ENCODE data around the gene CORO2B.

Gene CORO2B

GRCh38 chr15:68644083-68644904, 65.5 kb downstream of the CORO2B start:
- TF ChIP-seq ZC3H10 (CRISPR knock-in tag; IDR thresholded peaks at IDR 0.05) (no peak), ZNF70 (CRISPR knock-in tag; IDR thresholded peaks at IDR 0.05) (no peak), ISL1 (CRISPR knock-in tag; IDR thresholded peaks at IDR 0.05) (no peak), TOX (CRISPR knock-in tag; IDR thresholded peaks at IDR 0.05; ENCODE audit: borderline replicate concordance) (no peak), RARB (CRISPR knock-in tag; IDR thresholded peaks at IDR 0.05) (no peak), OSR1 (CRISPR knock-in tag; IDR thresholded peaks at IDR 0.05) (no peak), ESRRG (CRISPR knock-in tag; IDR thresholded peaks at IDR 0.05) (no peak), TCF4 (CRISPR knock-in tag; IDR thresholded peaks at IDR 0.05; ENCODE audit: borderline replicate concordance) (no peak), CREB5 (CRISPR knock-in tag; IDR thresholded peaks at IDR 0.05; ENCODE audit: low read depth) (no peak), GLIS3 (CRISPR knock-in tag; IDR thresholded peaks at IDR 0.05) (no peak), ZNF565 (CRISPR knock-in tag; conservative IDR thresholded peaks at IDR 0.05; ENCODE audit: low read depth) (no peak), SNAI2 (CRISPR knock-in tag; IDR thresholded peaks at IDR 0.05) (no peak), ZFP30 (CRISPR knock-in tag; IDR thresholded peaks at IDR 0.05) (no peak), ZFP3 (CRISPR knock-in tag; IDR thresholded peaks at IDR 0.05) (no peak), ZNF8 (CRISPR knock-in tag; IDR thresholded peaks at IDR 0.05) (no peak)
- TF ChIP-seq, protein P1, sequence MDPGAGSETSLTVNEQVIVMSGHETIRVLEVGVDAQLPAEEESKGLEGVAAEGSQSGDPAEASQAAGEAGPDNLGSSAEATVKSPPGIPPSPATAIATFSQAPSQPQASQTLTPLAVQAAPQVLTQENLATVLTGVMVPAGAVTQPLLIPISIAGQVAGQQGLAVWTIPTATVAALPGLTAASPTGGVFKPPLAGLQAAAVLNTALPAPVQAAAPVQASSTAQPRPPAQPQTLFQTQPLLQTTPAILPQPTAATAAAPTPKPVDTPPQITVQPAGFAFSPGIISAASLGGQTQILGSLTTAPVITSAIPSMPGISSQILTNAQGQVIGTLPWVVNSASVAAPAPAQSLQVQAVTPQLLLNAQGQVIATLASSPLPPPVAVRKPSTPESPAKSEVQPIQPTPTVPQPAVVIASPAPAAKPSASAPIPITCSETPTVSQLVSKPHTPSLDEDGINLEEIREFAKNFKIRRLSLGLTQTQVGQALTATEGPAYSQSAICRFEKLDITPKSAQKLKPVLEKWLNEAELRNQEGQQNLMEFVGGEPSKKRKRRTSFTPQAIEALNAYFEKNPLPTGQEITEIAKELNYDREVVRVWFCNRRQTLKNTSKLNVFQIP (CRISPR knock-in tag; IDR thresholded peaks at IDR 0.05; ENCODE audit: borderline replicate concordance, low read depth) = no peak
- TF ChIP-seq, protein P2, sequence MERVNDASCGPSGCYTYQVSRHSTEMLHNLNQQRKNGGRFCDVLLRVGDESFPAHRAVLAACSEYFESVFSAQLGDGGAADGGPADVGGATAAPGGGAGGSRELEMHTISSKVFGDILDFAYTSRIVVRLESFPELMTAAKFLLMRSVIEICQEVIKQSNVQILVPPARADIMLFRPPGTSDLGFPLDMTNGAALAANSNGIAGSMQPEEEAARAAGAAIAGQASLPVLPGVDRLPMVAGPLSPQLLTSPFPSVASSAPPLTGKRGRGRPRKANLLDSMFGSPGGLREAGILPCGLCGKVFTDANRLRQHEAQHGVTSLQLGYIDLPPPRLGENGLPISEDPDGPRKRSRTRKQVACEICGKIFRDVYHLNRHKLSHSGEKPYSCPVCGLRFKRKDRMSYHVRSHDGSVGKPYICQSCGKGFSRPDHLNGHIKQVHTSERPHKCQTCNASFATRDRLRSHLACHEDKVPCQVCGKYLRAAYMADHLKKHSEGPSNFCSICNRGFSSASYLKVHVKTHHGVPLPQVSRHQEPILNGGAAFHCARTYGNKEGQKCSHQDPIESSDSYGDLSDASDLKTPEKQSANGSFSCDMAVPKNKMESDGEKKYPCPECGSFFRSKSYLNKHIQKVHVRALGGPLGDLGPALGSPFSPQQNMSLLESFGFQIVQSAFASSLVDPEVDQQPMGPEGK (CRISPR knock-in tag; IDR thresholded peaks at IDR 0.05; ENCODE audit: borderline replicate concordance) = no peak
- no peak; the same call in 2 of the 3 replicates for ATAC-seq

DNA sequence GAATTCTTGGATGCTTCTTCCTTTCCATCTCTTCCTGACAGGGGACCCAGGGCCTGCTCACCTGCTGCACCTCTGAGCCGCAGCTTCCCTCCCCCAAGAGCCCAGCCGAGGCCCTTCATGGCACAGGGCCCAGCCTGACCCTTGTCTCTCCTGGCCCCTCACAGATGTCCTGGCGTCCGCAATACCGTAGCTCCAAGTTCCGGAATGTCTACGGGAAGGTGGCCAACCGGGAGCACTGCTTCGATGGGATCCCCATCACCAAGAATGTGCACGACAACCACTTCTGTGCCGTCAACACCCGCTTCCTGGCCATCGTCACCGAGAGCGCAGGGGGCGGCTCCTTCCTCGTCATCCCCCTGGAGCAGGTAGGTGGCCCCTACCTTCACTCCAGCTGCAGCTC, 66.2 kb downstream of the CORO2B start:
- TF ChIP-seq TSHZ2 (CRISPR knock-in tag; IDR thresholded peaks at IDR 0.05) (no peak), BACH2 (CRISPR knock-in tag; IDR thresholded peaks at IDR 0.05; ENCODE audit: borderline replicate concordance) (no peak), OSR1 (CRISPR knock-in tag; IDR thresholded peaks at IDR 0.05) (no peak), ZC3H10 (CRISPR knock-in tag; IDR thresholded peaks at IDR 0.05) (no peak)
- ATAC-seq = no peak

GRCh38 chr15:68646156-68646555, 67.4 kb downstream of the CORO2B start:
- TF ChIP-seq RARB (CRISPR knock-in tag; IDR thresholded peaks at IDR 0.05) (no peak), ARNTL (CRISPR knock-in tag; IDR thresholded peaks at IDR 0.05; ENCODE audit: borderline replicate concordance, low read depth) (no peak), ZC3H10 (CRISPR knock-in tag; IDR thresholded peaks at IDR 0.05) (no peak), ESRRG (CRISPR knock-in tag; IDR thresholded peaks at IDR 0.05) (no peak), CSDC2 (CRISPR knock-in tag; IDR thresholded peaks at IDR 0.05) (no peak), ZNF70 (CRISPR knock-in tag; IDR thresholded peaks at IDR 0.05) (no peak), TOX (CRISPR knock-in tag; IDR thresholded peaks at IDR 0.05; ENCODE audit: borderline replicate concordance) (no peak), PPARA (CRISPR knock-in tag; IDR thresholded peaks at IDR 0.05; ENCODE audit: borderline replicate concordance) (no peak), ISL1 (CRISPR knock-in tag; IDR thresholded peaks at IDR 0.05) (no peak), CREB5 (CRISPR knock-in tag; IDR thresholded peaks at IDR 0.05; ENCODE audit: low read depth) (no peak)
- TF ChIP-seq, protein P1 (CRISPR knock-in tag; IDR thresholded peaks at IDR 0.05; ENCODE audit: borderline replicate concordance, low read depth) = no peak
- ATAC-seq = no peak

All from SK-N-SH treated with all-trans-retinoic acid at 6 μM for 48 hours (cell line).